ENCODE data around the gene PPM1H.

The PPM1H gene

DNA sequence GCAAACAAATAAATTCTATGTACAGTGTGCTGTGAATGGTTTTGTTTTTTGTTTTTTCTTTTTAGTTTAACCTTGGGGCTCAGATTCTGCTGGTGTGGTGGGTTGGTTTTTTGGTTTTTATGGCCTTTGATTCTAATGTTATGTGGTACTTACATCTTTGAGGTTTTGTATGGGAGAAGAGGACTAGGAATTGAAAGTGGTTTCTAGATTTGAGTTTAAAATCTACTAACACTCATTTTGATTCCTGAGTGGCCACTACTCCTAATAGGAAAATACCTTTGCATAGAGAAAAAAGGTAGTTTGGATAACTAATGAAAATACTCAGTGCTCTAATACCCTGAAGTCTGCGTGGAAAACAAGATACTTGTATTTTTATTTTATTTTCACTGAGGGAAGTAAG, 330.6 kb downstream of the PPM1H start:
- no peak for DNase-seq (ENCODE audit: low read depth in 2 of 2)

DNA sequence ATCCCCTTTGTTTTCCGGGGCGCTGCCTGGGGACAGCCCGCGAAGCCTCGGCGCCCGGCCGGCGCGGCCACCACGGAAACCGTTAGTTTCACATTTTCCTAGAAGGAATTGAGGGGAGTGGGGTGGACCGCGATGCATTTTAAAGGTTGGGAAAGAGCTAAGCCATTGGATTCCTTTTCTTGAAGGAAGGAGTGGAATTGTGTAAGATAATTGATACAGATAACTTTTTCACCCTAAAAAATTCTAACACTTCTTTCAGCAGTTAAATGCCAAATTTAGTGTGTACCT, 331.2 kb downstream of the PPM1H start:
- no peak for DNase-seq (ENCODE audit: low read depth in 2 of 2)

DNA sequence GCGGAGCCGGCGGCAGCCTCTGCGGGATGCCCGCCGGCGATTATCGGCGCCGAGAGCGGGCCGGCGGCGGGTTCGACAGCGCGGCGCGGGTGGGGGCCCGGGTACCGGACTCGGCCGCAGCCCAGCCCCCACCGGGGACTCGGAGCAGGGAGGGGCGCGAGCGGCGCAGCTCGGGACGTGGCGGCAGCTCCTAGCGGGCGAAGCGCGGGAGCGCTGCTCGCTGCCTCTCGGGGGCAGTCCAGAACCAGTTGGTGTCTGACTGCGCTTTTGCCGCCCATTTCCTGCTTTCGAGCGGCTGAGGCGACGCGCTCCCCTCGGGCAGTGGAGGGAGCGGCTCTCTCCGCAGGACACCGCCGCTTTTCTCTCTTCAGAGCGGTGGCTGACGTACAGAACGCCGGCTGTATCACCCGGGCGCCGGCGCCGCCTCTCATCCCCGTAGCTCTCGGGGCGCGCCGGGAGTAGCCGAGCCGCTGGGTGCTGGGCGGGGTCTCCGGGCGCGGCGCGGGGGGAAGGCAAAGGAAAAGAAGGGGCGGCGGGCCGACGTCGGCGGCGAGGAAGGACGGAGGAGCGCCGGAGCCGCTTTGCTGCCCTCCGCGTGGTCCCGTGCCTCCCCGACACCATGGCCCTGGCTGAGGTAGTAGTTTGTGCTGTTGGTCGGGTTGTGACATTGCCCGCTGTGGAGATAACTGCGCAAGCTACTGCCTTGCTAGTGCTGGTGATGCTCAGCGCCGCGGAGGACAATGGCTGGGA, 331.7 kb downstream of the PPM1H start:
- peak; percentile 64 to 67 for DNase-seq (ENCODE audit: low read depth in 2 of 2)

DNA sequence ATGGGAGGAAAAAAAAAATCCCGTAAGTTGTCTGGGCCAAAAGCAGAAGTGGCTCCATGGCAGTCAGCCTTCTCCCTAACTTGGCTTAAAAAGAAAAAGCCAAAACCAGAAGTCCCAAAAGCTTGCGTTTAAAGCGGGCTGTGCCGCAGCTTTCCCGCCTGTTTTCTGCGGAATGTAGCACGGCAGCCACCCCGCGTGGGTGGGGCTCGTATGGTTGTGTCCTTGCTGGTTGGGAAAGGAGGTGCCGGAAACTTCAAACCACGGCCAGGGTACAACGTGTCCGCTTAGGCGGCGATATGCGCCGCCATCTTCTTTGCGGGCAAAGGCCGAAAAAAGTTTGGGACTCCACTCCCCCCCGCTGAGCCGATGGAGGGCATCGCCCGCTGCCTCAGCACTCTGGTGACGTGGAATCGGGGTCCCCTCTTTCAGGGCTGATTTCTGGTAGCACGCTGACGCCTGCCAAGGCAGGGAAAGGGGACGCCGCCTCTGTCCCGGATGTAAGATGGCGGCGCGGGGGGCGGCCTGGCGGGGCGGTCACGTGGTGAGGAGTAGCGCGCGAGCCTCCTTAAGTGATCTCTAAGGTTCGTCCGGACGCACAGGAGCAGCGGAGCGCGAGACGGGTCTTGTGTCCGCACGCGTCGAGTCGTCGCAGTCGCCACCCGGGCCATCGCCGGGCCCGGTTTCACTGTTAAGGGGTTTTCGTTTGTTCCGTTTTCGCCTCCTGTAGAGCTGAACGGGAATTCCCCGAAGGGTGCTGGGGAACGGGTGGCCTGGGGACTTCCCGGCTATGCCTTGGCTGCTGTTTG, 332.5 kb downstream of the PPM1H start:
- peak; percentile 75 to 81 for DNase-seq (ENCODE audit: low read depth in 2 of 2)

DNA sequence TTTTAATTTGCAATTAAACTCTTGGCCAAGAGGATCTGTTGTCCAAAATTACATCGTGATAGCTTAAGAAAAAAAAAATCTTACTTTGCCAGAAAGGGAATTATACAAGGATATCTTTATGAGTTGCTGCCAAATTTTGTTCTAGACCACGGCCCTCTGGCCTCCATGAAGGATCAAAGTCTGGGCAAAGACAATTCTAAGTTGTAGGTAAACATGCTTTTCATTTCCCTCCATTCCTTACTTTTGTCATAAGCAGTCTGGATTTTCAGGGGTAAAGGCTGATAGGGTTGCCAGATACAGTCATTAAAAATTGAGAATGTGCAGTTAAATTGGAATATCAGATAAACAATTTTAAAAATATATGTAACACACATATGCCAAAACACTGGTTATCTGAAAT, 333.2 kb downstream of the PPM1H start:
- DNase-seq (ENCODE audit: low read depth in 2 of 2), result no peak

DNA sequence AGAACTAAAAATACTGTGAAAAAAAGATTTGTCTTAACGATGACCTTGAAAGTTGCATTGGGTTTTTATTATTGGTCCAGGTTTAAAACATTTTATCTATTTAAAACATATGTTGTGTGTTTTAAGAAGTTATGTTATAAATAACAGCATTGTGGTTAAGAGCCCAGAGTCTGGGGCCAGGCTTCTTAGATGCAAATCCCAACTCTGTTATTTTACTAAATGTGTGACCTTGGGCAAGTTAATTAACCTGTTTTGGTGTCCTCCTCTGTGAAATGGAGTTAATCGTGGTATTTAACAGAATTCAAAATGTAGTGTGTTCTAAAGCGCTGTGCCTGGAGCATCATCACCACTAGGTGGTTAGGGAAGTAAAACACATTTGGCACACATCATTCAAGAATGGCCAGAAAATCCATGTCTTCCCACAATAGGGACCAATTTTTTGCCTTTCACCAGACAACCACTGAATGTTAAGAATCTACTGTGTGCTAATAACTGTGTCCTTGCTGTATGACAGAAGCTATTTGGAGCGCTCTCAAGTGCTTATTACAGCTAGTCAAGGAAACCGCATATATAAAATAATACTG, 335.0 kb downstream of the PPM1H start:
- DNase-seq (ENCODE audit: low read depth in 2 of 2), result no peak

DNA sequence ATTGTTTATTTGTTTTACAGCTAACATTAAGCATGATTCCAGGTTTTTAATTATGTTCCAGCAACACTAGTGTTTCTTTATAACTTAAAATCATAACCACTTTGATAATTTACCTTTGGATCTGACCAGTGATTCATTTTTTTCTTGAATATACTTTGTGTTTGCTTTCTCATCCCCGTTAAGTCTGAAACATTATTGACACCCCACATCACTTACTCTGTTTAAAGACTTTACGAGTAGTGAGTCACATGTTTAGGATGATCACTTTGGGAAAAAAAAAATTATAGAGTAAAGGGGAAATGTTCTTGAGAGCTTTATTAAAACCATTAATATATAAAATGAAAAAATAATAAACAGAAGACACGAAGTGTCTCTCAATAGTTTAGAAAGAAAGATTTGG, 336.1 kb downstream of the PPM1H start:
- DNase-seq (ENCODE audit: low read depth in 2 of 2), result no peak

DNA sequence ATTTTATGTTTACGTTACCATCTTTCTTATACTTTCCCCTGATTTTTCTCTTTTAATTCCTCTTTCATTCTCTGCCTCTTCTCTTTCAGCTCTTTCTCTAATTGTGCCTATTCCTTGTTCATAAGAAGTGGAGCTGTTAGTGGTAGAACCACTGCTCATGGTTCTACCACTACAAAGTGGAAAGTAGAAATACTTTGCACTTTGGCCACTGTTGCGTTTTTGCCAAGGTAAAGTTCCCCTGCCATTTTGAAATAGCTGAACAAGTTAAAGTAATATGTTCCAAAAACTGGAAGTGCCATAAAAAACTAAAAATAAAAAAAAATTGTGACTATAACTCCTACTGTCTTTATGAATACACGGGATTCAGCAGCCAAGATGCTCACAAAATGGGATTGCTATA, 337.7 kb downstream of the PPM1H start:
- DNase-seq (ENCODE audit: low read depth in 2 of 2), result no peak
